ENCODE results near the gene UBXN6.

DNA sequence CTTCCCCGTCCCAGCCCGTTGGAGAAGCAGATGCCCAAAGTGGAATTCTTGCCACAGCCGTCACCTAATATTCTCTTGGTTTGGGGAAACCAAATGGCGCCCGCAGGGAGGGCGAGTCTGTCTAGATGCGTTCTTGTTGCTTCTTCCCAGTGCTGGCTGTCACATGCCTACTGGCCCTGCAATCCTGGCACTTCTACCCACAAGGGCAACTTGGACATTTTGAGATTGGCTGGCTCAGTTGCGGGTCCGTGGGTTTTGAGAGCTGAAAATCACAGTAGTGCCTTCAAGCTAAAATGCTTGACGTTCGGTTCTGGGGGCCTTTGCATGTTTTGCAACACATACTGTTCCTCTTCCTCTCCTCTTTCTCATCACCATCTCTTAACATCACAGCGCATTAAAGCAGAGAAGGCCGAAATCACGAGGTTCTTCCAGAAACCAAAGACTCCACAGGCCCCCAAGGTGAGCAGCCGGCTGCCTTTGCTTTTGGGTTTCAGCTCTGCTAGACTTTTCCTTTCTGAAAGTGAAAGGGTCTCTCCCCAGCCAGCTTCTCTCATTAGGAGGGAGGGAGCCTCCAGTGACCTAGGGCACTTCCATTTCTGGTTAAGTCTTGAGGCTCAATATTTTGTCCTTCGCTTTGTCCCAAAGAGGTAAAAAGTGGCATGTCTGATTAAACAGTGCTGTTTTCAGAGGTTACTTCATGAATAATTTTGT is 34.0 kb downstream of the UBXN6 start:
- TF ChIP-seq POLR2AphosphoS5 (IDR thresholded peaks at IDR 0.05) (no peak), POLR2A (IDR thresholded peaks at IDR 0.05) (no peak)
- TF ChIP-seq, protein P1, sequence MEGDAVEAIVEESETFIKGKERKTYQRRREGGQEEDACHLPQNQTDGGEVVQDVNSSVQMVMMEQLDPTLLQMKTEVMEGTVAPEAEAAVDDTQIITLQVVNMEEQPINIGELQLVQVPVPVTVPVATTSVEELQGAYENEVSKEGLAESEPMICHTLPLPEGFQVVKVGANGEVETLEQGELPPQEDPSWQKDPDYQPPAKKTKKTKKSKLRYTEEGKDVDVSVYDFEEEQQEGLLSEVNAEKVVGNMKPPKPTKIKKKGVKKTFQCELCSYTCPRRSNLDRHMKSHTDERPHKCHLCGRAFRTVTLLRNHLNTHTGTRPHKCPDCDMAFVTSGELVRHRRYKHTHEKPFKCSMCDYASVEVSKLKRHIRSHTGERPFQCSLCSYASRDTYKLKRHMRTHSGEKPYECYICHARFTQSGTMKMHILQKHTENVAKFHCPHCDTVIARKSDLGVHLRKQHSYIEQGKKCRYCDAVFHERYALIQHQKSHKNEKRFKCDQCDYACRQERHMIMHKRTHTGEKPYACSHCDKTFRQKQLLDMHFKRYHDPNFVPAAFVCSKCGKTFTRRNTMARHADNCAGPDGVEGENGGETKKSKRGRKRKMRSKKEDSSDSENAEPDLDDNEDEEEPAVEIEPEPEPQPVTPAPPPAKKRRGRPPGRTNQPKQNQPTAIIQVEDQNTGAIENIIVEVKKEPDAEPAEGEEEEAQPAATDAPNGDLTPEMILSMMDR (IDR thresholded peaks at IDR 0.05) = no peak
